Thyroid gland (tissue), 4 donors: Measurements from ENCODE around the gene EIF4E3. TPM values are rescaled to one million over a fixed set of nuclear protein-coding genes. Genes with fewer than 3 reads are reported as not detected.
A peak's percentile ranks its signal among the peaks of the same experiment; 100 is the strongest.

Experiments
- DNase-seq, 2 donors: peaks; one replicate each; pipeline ENCODE4 v3.0.0-alpha.2; 2019
- H3K27ac ChIP-seq, 3 donors: fragments of 200-600 bp; sonication (generic); 1 replicate in 2 of 3; 2 replicates in 1 of 3; pipeline ENCODE4 v1.5.1; 2016 to 2019; ENCODE audit warnings: mild to moderate bottlenecking in 1 of 3, moderate library complexity in 1 of 3
- H3K27me3 ChIP-seq: fragments of 200-600 bp; sonication (generic); one replicate; pipeline ENCODE4 v1.5.1; 2019
- H3K36me3 ChIP-seq, 2 donors: fragments of 200-600 bp; sonication (generic); one replicate each; pipeline ENCODE4 v1.5.1; 2016 to 2019
- H3K4me1 ChIP-seq, 2 donors: fragments of 200-600 bp; sonication (generic); one replicate each; pipeline ENCODE4 v1.5.1; 2017 to 2019
- H3K4me3 ChIP-seq, 3 donors: fragments of 200-600 bp; sonication (generic); replicated peaks in 1 of 3; 1 replicate in 2 of 3; 2 replicates in 1 of 3; pipeline ENCODE4 v1.5.1; 2016; ENCODE audit warnings: mild to moderate bottlenecking in 1 of 3
- H3K9me3 ChIP-seq: fragments of 200-600 bp; sonication (generic); one replicate; pipeline ENCODE4 v1.5.1; 2017
- CTCF ChIP-seq, 6 experiments: fragments of 200-600 bp in 3 of 6; fragments of 450-650 bp in 3 of 6; sonication (generic) in 3 of 6; IDR thresholded peaks; one replicate each; pipeline ENCODE4 v1.5.1; 2016 to 2019; ENCODE audit warnings: antibody characterized with exemption in 6 of 6, mild to moderate bottlenecking in 2 of 6, inconsistent platforms in 1 of 6, moderate library complexity in 1 of 6
- POLR2A ChIP-seq, 2 donors: fragments of 450-650 bp; IDR thresholded peaks; one replicate each; pipeline ENCODE4 v1.6.1; 2017; ENCODE audit warnings: antibody characterized with exemption in 2 of 2, mild to moderate bottlenecking in 2 of 2, moderate library complexity in 1 of 2
- WGBS, 2 donors: methylation state at CpG; one replicate each; pipeline ENCODE4 v1.1.5; 2017; 5-methylcytosine and 5-hydroxymethylcytosine counted together
- intact Hi-C: fragments of 100-400 bp; cut with DNase I; formaldehyde crosslinking; loops from one replicate; pipeline ENCODE4 v1.15.1; 2023
- total RNA-seq, 4 donors: library from RNA; depleted of rRNA; stranded (reverse); fragments of >200 nt; gene quantifications; one replicate each; pipeline ENCODE4 v1.2.3, GENCODE V29; 2016

Gene EIF4E3
- total RNA-seq, 4 donors from 2014 or later, result 18.4 to 26.6 (median 26.0) TPM

- Histone ChIP-seq H3K9me3 (no peaks in the 10 kb centered on the region), H3K4me1 (no peaks in the 10 kb centered on the region), H3K36me3 (no peaks in the 10 kb centered on the region), H3K27ac (no peak overlapping the region), H3K4me3 (no peak overlapping the region), H3K27me3 (no peaks in the 10 kb centered on the region)
- TF ChIP-seq POLR2A (IDR thresholded peaks at IDR 0.05), result no peak
- no peak for TF ChIP-seq CTCF (IDR thresholded peaks at IDR 0.05)
- 75 to 82% methylated on average over 5 of the region's 5 CpGs for WGBS, 2 donors
- DNase-seq, result no peak
- intact Hi-C loops, result no loop called here
These were observed 34.2 kb upstream of the EIF4E3 start for GRCh38 chr3:71759401-71759800.

GRCh38 chr3:71758091-71758490, 32.9 kb upstream of the EIF4E3 start:
- DNase-seq, result no peak
- no peaks in the 10 kb centered on the region for H3K36me3 ChIP-seq
- no peaks in the 10 kb centered on the region for H3K9me3 ChIP-seq
- H3K27me3 ChIP-seq, result no peaks in the 10 kb centered on the region
- TF ChIP-seq POLR2A (IDR thresholded peaks at IDR 0.05) (no peak), CTCF (IDR thresholded peaks at IDR 0.05) (no peak)
- H3K4me3 ChIP-seq, result no peak overlapping the region
- intact Hi-C loops, result no loop called here
- no peak overlapping the region for H3K27ac ChIP-seq
- WGBS, 2 donors, result 96% methylated on average over 2 of the region's 2 CpGs
- H3K4me1 ChIP-seq, result no peaks in the 10 kb centered on the region

- Histone ChIP-seq H3K4me3 (peak overlapping the region in 1 of 3 donors; percentile 32), H3K36me3 (no peaks in the 10 kb centered on the region), H3K9me3 (no peaks in the 10 kb centered on the region), H3K27ac (no peak overlapping the region), H3K4me1 (no peaks in the 10 kb centered on the region), H3K27me3 (no peaks in the 10 kb centered on the region)
- DNase-seq, result peak in 1 of 2 donors; percentile 3
- 29 to 59% methylated on average over 9 to 20 of the region's 65 CpGs for WGBS, 2 donors
- TF ChIP-seq CTCF (IDR thresholded peaks at IDR 0.05) (no peak), POLR2A (IDR thresholded peaks at IDR 0.05) (no peak)
- intact Hi-C loops, result no loop called here
These were observed 29.5 kb upstream of the EIF4E3 start for GRCh38 chr3:71754610-71755253.

GRCh38 chr3:71753701-71754609, 28.8 kb upstream of the EIF4E3 start, which contains the start of gene GPR27:
TSS of gene GPR27 (plus strand) at chr3:71753855. CDS start at chr3:71754050, 195 bp downstream.
- peak; percentile 33 to 43 for DNase-seq
- intact Hi-C loops, result no loop called here
- Histone ChIP-seq H3K4me3 (peak within 1 kb of the TSS in 1 of 3 donors; percentile 32), H3K27me3 (no peaks in the 10 kb centered on the region), H3K4me1 (no peaks in the 10 kb centered on the region), H3K27ac (no peak within 1 kb of the TSS), H3K36me3 (no peaks in the 10 kb centered on the region), H3K9me3 (no peaks in the 10 kb centered on the region)
- no CpG with 5 or more reads among the region's 131 CpGs for WGBS, 2 donors
- TF ChIP-seq POLR2A (IDR thresholded peaks at IDR 0.05) (no peak), CTCF (IDR thresholded peaks at IDR 0.05) (no peak)
